ENCODE data around the gene CAPN15.

CAPN15 gene

GRCh38 chr16:528111-529011, 849 bp downstream of the CAPN15 start:
- peak; percentile 8 for ATAC-seq
- TF ChIP-seq SNAI2 (CRISPR knock-in tag; IDR thresholded peaks at IDR 0.05): no peak
- TF ChIP-seq OSR1 (CRISPR knock-in tag; IDR thresholded peaks at IDR 0.05): no peak
- TF ChIP-seq TSHZ2 (CRISPR knock-in tag; IDR thresholded peaks at IDR 0.05): no peak

- TF ChIP-seq GLIS3 (CRISPR knock-in tag; IDR thresholded peaks at IDR 0.05) (no peak), ZFP3 (CRISPR knock-in tag; IDR thresholded peaks at IDR 0.05) (no peak), PATZ1 (CRISPR knock-in tag; IDR thresholded peaks at IDR 0.05; ENCODE audit: borderline replicate concordance) (no peak), SNAI2 (CRISPR knock-in tag; IDR thresholded peaks at IDR 0.05) (no peak), RARB (CRISPR knock-in tag; IDR thresholded peaks at IDR 0.05) (no peak), ARNTL (CRISPR knock-in tag; IDR thresholded peaks at IDR 0.05; ENCODE audit: borderline replicate concordance, low read depth) (no peak), CSDC2 (CRISPR knock-in tag; IDR thresholded peaks at IDR 0.05) (no peak), ESRRG (CRISPR knock-in tag; IDR thresholded peaks at IDR 0.05) (no peak), PPARA (CRISPR knock-in tag; IDR thresholded peaks at IDR 0.05; ENCODE audit: borderline replicate concordance) (no peak), POU6F1 (CRISPR knock-in tag; IDR thresholded peaks at IDR 0.05; ENCODE audit: borderline replicate concordance, low read depth) (no peak), ZC3H10 (CRISPR knock-in tag; IDR thresholded peaks at IDR 0.05) (no peak), TOX (CRISPR knock-in tag; IDR thresholded peaks at IDR 0.05; ENCODE audit: borderline replicate concordance) (no peak), ZNF70 (CRISPR knock-in tag; IDR thresholded peaks at IDR 0.05) (no peak)
- TF ChIP-seq, protein P1, sequence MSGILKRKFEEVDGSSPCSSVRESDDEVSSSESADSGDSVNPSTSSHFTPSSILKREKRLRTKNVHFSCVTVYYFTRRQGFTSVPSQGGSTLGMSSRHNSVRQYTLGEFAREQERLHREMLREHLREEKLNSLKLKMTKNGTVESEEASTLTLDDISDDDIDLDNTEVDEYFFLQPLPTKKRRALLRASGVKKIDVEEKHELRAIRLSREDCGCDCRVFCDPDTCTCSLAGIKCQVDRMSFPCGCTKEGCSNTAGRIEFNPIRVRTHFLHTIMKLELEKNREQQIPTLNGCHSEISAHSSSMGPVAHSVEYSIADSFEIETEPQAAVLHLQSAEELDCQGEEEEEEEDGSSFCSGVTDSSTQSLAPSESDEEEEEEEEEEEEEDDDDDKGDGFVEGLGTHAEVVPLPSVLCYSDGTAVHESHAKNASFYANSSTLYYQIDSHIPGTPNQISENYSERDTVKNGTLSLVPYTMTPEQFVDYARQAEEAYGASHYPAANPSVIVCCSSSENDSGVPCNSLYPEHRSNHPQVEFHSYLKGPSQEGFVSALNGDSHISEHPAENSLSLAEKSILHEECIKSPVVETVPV (CRISPR knock-in tag; IDR thresholded peaks at IDR 0.05): no peak
- no peak for ATAC-seq
Measured at GRCh38 chr16:529012-529575, 1.6 kb downstream of the CAPN15 start.

GRCh38 chr16:530111-530817, 2.8 kb downstream of the CAPN15 start:
- ATAC-seq: no peak
- TF ChIP-seq PATZ1 (CRISPR knock-in tag; IDR thresholded peaks at IDR 0.05; ENCODE audit: borderline replicate concordance) (no peak), TCF4 (CRISPR knock-in tag; IDR thresholded peaks at IDR 0.05; ENCODE audit: borderline replicate concordance) (no peak), ZNF565 (CRISPR knock-in tag; conservative IDR thresholded peaks at IDR 0.05; ENCODE audit: low read depth) (no peak), ZNF8 (CRISPR knock-in tag; IDR thresholded peaks at IDR 0.05) (no peak), OSR1 (CRISPR knock-in tag; IDR thresholded peaks at IDR 0.05) (no peak), ARNTL (CRISPR knock-in tag; IDR thresholded peaks at IDR 0.05; ENCODE audit: borderline replicate concordance, low read depth) (no peak), TSHZ2 (CRISPR knock-in tag; IDR thresholded peaks at IDR 0.05) (no peak), TOX (CRISPR knock-in tag; IDR thresholded peaks at IDR 0.05; ENCODE audit: borderline replicate concordance) (no peak), POU6F1 (CRISPR knock-in tag; IDR thresholded peaks at IDR 0.05; ENCODE audit: borderline replicate concordance, low read depth) (no peak)
